ENCODE measurements around the gene MAPKAP1. TPM values are rescaled to one million over a fixed set of nuclear protein-coding genes. Genes with fewer than 3 reads are reported as not detected.

The MAPKAP1 gene
- polyA plus RNA-seq, 1 donor (not counting 4 experiments of a cell fraction or from before 2014, with no cell fraction given), result 129 TPM

- FAIRE-seq (no peak), DNase-seq (ENCODE audit: low read depth, low spot score) (no peak)
- Histone ChIP-seq H3K9ac (ENCODE audit: control insufficient read depth, extremely low read depth, insufficient read depth, low read length) (no peak overlapping the region), H3K79me2 (ENCODE audit: control insufficient read depth, insufficient read depth, low read length) (peaks cover 68% of the 10 kb centered on the region), H3K9me3 (ENCODE audit: control insufficient read depth, low read depth, low read length) (no peaks in the 10 kb centered on the region), H3K27me3 (ENCODE audit: control insufficient read depth, extremely low read depth, insufficient read depth, low read length) (no peaks in the 10 kb centered on the region), H3K4me2 (ENCODE audit: control insufficient read depth, extremely low read depth, insufficient read depth, low read depth, low read length) (no peak overlapping the region), H4K20me1 (ENCODE audit: control insufficient read depth, extremely low read depth, insufficient read depth, low read length) (no peaks in the 10 kb centered on the region), H2AFZ (ENCODE audit: control insufficient read depth, low read length) (no peak overlapping the region), H3K4me3 (ENCODE audit: control insufficient read depth in 2 of 3, extremely low read depth in 1 of 3, insufficient read depth in 2 of 3, low read depth in 1 of 3, low read length in 3 of 3) (no peak overlapping the region), H3K4me1 (ENCODE audit: control insufficient read depth, extremely low read depth, insufficient read depth, low read length) (peaks cover 31% of the 10 kb centered on the region), H3K9me1 (ENCODE audit: control insufficient read depth, extremely low read depth, insufficient read depth, low read length) (no peaks in the 10 kb centered on the region), H3K27ac (ENCODE audit: control insufficient read depth, insufficient read depth, low read length) (no peak overlapping the region), H3K36me3 (ENCODE audit: control insufficient read depth in 2 of 2, extremely low read depth in 1 of 2, insufficient read depth in 2 of 2, low read length in 2 of 2) (peaks cover 3 to 5% of the 10 kb centered on the region in 2 experiments)
- no peak for TF ChIP-seq CTCF (optimal IDR thresholded peaks at IDR 0.05 in 1 of 3, IDR thresholded peaks at IDR 0.05 in 1 of 3, conservative IDR thresholded peaks at IDR 0.05 in 1 of 3; ENCODE audit: extremely low read depth in 1 of 3, insufficient read depth in 2 of 3, low read length in 3 of 3)
- TF ChIP-seq EZH2 (IDR thresholded peaks at IDR 0.05; ENCODE audit: low read length), result no peak
- dilution Hi-C loops (cut with MboI; ENCODE audit: extremely low pct_ligation_motif_present, low sequenced_read_pairs), result no loop called here
Observed at GRCh38 chr9:125681657-125682056, 25.4 kb downstream of the MAPKAP1 start.

GRCh38 chr9:125681086-125681622 is 25.9 kb downstream of the MAPKAP1 start:
- Histone ChIP-seq H3K9me1 (ENCODE audit: control insufficient read depth, extremely low read depth, insufficient read depth, low read length) (no peaks in the 10 kb centered on the region), H3K79me2 (ENCODE audit: control insufficient read depth, insufficient read depth, low read length) (peaks cover 71% of the 10 kb centered on the region), H3K4me2 (ENCODE audit: control insufficient read depth, extremely low read depth, insufficient read depth, low read depth, low read length) (no peak overlapping the region), H4K20me1 (ENCODE audit: control insufficient read depth, extremely low read depth, insufficient read depth, low read length) (no peaks in the 10 kb centered on the region), H2AFZ (ENCODE audit: control insufficient read depth, low read length) (no peak overlapping the region), H3K27me3 (ENCODE audit: control insufficient read depth, extremely low read depth, insufficient read depth, low read length) (no peaks in the 10 kb centered on the region), H3K9me3 (ENCODE audit: control insufficient read depth, low read depth, low read length) (no peaks in the 10 kb centered on the region), H3K4me3 (ENCODE audit: control insufficient read depth in 2 of 3, extremely low read depth in 1 of 3, insufficient read depth in 2 of 3, low read depth in 1 of 3, low read length in 3 of 3) (no peak overlapping the region), H3K9ac (ENCODE audit: control insufficient read depth, extremely low read depth, insufficient read depth, low read length) (no peak overlapping the region), H3K27ac (ENCODE audit: control insufficient read depth, insufficient read depth, low read length) (no peak overlapping the region), H3K4me1 (ENCODE audit: control insufficient read depth, extremely low read depth, insufficient read depth, low read length) (peaks cover 32% of the 10 kb centered on the region), H3K36me3 (ENCODE audit: control insufficient read depth in 2 of 2, extremely low read depth in 1 of 2, insufficient read depth in 2 of 2, low read length in 2 of 2) (peaks cover 3 to 5% of the 10 kb centered on the region in 2 experiments)
- no peak for FAIRE-seq
- dilution Hi-C loops (cut with MboI; ENCODE audit: extremely low pct_ligation_motif_present, low sequenced_read_pairs), result no loop called here
- TF ChIP-seq CTCF (optimal IDR thresholded peaks at IDR 0.05 in 1 of 3, IDR thresholded peaks at IDR 0.05 in 1 of 3, conservative IDR thresholded peaks at IDR 0.05 in 1 of 3; ENCODE audit: extremely low read depth in 1 of 3, insufficient read depth in 2 of 3, low read length in 3 of 3), result no peak
- no peak for TF ChIP-seq EZH2 (IDR thresholded peaks at IDR 0.05; ENCODE audit: low read length)
- no peak for DNase-seq (ENCODE audit: low read depth, low spot score)

Data from keratinocyte (primary cell).